WERI-Rb-1 (cell line): ENCODE data around the gene MAPKAPK3.
A peak's percentile ranks its signal among the peaks of the same experiment; 100 is the strongest.

Source experiments
- DNase-seq: peaks from one replicate; pipeline ENCODE4 v3.0.0-alpha.2; 2020
- H3K27ac ChIP-seq: fragments of 250-450 bp; sonication (Bioruptor Pico); 2 replicates; pipeline ENCODE4 v1.5.1; 2020; ENCODE audit warnings: mild to moderate bottlenecking, moderate library complexity
- H3K27me3 ChIP-seq: fragments of 250-450 bp; sonication (Bioruptor Pico); 2 replicates; pipeline ENCODE4 v1.5.1; 2021; ENCODE audit warnings: mild to moderate bottlenecking, low read depth, moderate library complexity; ENCODE audit not compliant: insufficient read depth, severe bottlenecking
- H3K36me3 ChIP-seq: fragments of 250-450 bp; sonication (Bioruptor Pico); 2 replicates; pipeline ENCODE4 v1.5.1; 2020; ENCODE audit warnings: mild to moderate bottlenecking, moderate library complexity
- H3K4me3 ChIP-seq: 2 replicates; pipeline ENCODE4 v1.5.1; 2011; ENCODE audit warnings: low read depth, mild to moderate bottlenecking, control low read depth, low read length
- H3K9me3 ChIP-seq: fragments of 250-450 bp; sonication (Bioruptor Pico); 2 replicates; pipeline ENCODE4 v1.5.1; 2021; ENCODE audit warnings: mild to moderate bottlenecking, moderate library complexity; ENCODE audit not compliant: severe bottlenecking
- CTCF ChIP-seq: IDR thresholded peaks from 2 replicates; pipeline ENCODE4 v1.5.1; 2011; ENCODE audit warnings: low read depth, mild to moderate bottlenecking, control low read depth, inconsistent platforms, low read length

MAPKAPK3 gene

GRCh38 chr3:50673931-50674330, 57.0 kb downstream of the MAPKAPK3 start:
- no peak overlapping the region for H3K4me3 ChIP-seq
- H3K27me3 ChIP-seq, result peaks cover 18% of the 10 kb centered on the region
- no peak overlapping the region for H3K27ac ChIP-seq
- no peaks in the 10 kb centered on the region for H3K36me3 ChIP-seq
- H3K9me3 ChIP-seq, result peaks cover 2% of the 10 kb centered on the region
- TF ChIP-seq CTCF, result no peak
- DNase-seq, result no peak

- H3K36me3 ChIP-seq, result no peaks in the 10 kb centered on the region
- H3K27me3 ChIP-seq, result peaks cover 18% of the 10 kb centered on the region
- H3K4me3 ChIP-seq, result peak within 1 kb of the TSS; percentile 45
- peak; percentile 57 for DNase-seq
- H3K27ac ChIP-seq, result peak within 1 kb of the TSS; percentile 48; the same call in 1 of the 2 replicates
- H3K9me3 ChIP-seq, result peaks cover 2% of the 10 kb centered on the region
- no peak for TF ChIP-seq CTCF
These were observed 57.6 kb downstream of the MAPKAPK3 start, which contains the start of gene DOCK3 for GRCh38 chr3:50674349-50675178. Gene DOCK3 (plus strand): TSS chr3:50674927. CDS start chr3:50675264, 337 bp downstream.

GRCh38 chr3:50675179-50676030, 58.5 kb downstream of the MAPKAPK3 start:
- Histone ChIP-seq H3K9me3 (peaks cover 2% of the 10 kb centered on the region), H3K27ac (0 out of 2 replicates have a peak overlapping the region, but pooled peaks have one; percentile 48), H3K4me3 (peak overlapping the region; percentile 45), H3K27me3 (peaks cover 18% of the 10 kb centered on the region), H3K36me3 (no peaks in the 10 kb centered on the region)
- peak; percentile 70 for TF ChIP-seq CTCF
- DNase-seq, result peak; percentile 79

- TF ChIP-seq CTCF, result no peak
- H3K27me3 ChIP-seq, result peaks cover 18% of the 10 kb centered on the region
- DNase-seq, result no peak
These were observed 59.2 kb downstream of the MAPKAPK3 start for GRCh38 chr3:50676031-50676705.

GRCh38 chr3:50687127-50687751, 70.3 kb downstream of the MAPKAPK3 start:
- no peaks in the 10 kb centered on the region for H3K36me3 ChIP-seq
- TF ChIP-seq CTCF, result no peak
- no peak overlapping the region for H3K4me3 ChIP-seq
- H3K27ac ChIP-seq, result no peak overlapping the region
- H3K27me3 ChIP-seq, result no peaks in the 10 kb centered on the region
- no peak for DNase-seq
- no peaks in the 10 kb centered on the region for H3K9me3 ChIP-seq

More at GRCh38 chr3:50676031-50676705, 59.2 kb downstream of the MAPKAPK3 start:
- H3K9me3 ChIP-seq, result peaks cover 2% of the 10 kb centered on the region
- H3K27ac ChIP-seq, result no peak overlapping the region
- no peak overlapping the region for H3K4me3 ChIP-seq
- no peaks in the 10 kb centered on the region for H3K36me3 ChIP-seq
